ENCODE results near the gene PRLH. TPM values are rescaled to one million over a fixed set of nuclear protein-coding genes. Genes with fewer than 3 reads are reported as not detected.
"Not testable (repeated sequence)": the region's sequence is repeated elsewhere in the genome, so short reads cannot be mapped to it uniquely, and the experiment has no call there.

The PRLH gene
- total RNA-seq, 1 donor = not detected

GRCh38 chr2:237594514-237594871 is 28.1 kb downstream of the PRLH start:
- no peak for DNase-seq (ENCODE audit: low read depth)
- no peak for TF ChIP-seq CTCF (IDR thresholded peaks at IDR 0.05; ENCODE audit: insufficient read depth, low read length)
- H3K4me3 ChIP-seq (ENCODE audit: low read depth, low read length) = no peak overlapping the region

GRCh38 chr2:237595829-237596519 is 29.6 kb downstream of the PRLH start:
- not testable (repeated sequence) for DNase-seq (ENCODE audit: low read depth); H3K4me3 ChIP-seq (ENCODE audit: low read depth, low read length)

GRCh38 chr2:237596520-237597195 is 30.3 kb downstream of the PRLH start:
- no peak overlapping the region for H3K4me3 ChIP-seq (ENCODE audit: low read depth, low read length)
- no peak for DNase-seq (ENCODE audit: low read depth)
- TF ChIP-seq CTCF (IDR thresholded peaks at IDR 0.05; ENCODE audit: insufficient read depth, low read length) = no peak

GRCh38 chr2:237597196-237598145 is 31.1 kb downstream of the PRLH start:
- no peak overlapping the region for H3K4me3 ChIP-seq (ENCODE audit: low read depth, low read length)
- no peak for DNase-seq (ENCODE audit: low read depth)
- no peak for TF ChIP-seq CTCF (IDR thresholded peaks at IDR 0.05; ENCODE audit: insufficient read depth, low read length)

- no peak for DNase-seq (ENCODE audit: low read depth)
- no peak for TF ChIP-seq CTCF (IDR thresholded peaks at IDR 0.05; ENCODE audit: insufficient read depth, low read length)
- H3K4me3 ChIP-seq (ENCODE audit: low read depth, low read length) = no peak overlapping the region
Measured at GRCh38 chr2:237598468-237599208, 32.3 kb downstream of the PRLH start.

- TF ChIP-seq CTCF (IDR thresholded peaks at IDR 0.05; ENCODE audit: insufficient read depth, low read length) = no peak
- no peak for DNase-seq (ENCODE audit: low read depth)
- H3K4me3 ChIP-seq (ENCODE audit: low read depth, low read length) = no peak overlapping the region
Measured at GRCh38 chr2:237599465-237600110, 33.2 kb downstream of the PRLH start.

Measured in fibroblast of the aortic adventitia (primary cell).